Measurements from ENCODE around the gene NANOS2.

NANOS2 gene

DNA sequence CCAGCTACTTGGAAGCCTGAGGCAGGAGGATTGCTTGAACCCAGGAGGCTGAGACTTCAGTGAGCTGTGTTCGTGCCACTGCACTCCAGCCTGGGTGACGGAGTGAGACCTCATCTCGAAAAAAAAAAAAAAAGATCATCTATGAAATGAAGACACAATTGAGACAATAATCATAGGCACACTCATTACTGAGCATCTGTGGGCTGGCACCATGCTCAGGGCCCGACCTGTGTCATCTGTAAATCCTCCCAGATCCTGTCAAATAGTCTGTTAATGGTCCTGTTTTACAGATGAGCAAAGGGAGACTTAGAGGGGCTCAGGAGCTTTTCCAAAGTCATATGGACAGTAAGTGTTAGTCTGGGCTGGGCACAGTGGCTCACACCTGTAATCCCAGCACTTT, 4.1 kb upstream of the NANOS2 start:
- TF ChIP-seq CTCF (IDR thresholded peaks at IDR 0.05), result no peak
- Histone ChIP-seq H3K27me3 (peaks cover 60% of the 10 kb centered on the region), H3K36me3 (no peaks in the 10 kb centered on the region)

DNA sequence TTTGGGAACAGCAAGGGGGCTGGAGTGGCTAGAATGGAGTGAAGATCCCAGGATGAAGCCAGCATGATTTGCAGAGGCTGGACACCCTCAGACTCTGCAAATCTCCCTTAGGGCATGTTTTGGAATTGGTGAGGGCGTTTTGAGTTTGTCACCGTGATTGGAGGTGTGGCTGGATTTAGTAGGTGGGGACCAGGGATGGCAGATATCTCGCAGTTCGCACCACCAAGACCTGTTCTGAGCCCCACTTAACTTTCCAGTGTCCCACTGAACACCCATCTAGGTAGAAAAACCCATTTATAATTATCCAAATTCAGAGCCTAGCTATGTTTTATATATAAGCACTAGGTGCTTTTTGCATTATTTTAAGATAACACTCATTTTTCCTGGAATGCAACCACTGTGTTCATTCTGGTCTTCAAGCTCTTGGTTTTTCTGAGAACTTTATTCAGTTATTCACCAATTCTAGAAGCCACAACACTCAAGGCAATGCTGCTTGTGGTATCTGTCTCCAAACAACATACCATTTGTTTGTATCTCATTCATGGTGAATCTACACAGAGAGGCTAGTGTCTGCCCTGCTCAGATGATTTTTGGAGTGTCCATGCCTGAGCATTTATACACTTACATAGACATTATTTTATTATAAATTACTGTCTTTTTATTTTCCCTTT, 3.0 kb upstream of the NANOS2 start:
- no peak for TF ChIP-seq CTCF (IDR thresholded peaks at IDR 0.05)
- H3K9me3 ChIP-seq, result no peaks in the 10 kb centered on the region
- no peak overlapping the region for H3K4me3 ChIP-seq (ENCODE audit: low read depth in 1 of 2, low read length in 1 of 2)
- H3K27ac ChIP-seq, result no peak overlapping the region
- H3K36me3 ChIP-seq, result no peaks in the 10 kb centered on the region
- H3K4me1 ChIP-seq (ENCODE audit: control insufficient read depth in 1 of 2, insufficient read depth in 1 of 2, low read depth in 1 of 2, low read length in 1 of 2), result no peaks in the 10 kb centered on the region
- peaks cover 64% of the 10 kb centered on the region for H3K27me3 ChIP-seq

More for the DNA sequence above, 4.1 kb upstream of the NANOS2 start:
- no peaks in the 10 kb centered on the region for H3K9me3 ChIP-seq
- H3K4me3 ChIP-seq (ENCODE audit: low read depth in 1 of 2, low read length in 1 of 2), result no peak overlapping the region
- H3K4me1 ChIP-seq (ENCODE audit: control insufficient read depth in 1 of 2, insufficient read depth in 1 of 2, low read depth in 1 of 2, low read length in 1 of 2), result no peaks in the 10 kb centered on the region
- no peak overlapping the region for H3K27ac ChIP-seq

DNA sequence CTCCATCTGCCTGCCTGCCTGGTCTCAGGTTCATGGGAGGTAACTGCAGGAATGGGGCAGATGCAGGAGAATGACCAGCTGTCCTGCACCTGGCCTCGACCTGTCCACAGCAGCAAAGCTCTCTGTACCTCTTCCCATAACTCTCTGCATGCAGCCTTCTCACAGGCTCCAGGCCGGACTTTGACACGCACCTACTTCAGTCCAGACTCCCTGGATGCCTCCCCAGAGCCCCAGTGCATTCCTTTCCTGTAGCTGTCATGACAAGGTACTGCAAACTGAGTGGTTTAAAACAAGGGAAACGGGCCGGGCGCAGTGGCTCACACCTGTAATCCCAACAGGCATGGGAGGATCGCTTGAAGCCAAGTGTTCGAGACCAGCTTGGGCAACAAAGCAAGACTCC, 3.3 kb downstream of the NANOS2 start:
- Histone ChIP-seq H3K36me3 (no peaks in the 10 kb centered on the region), H3K27me3 (peaks cover 46% of the 10 kb centered on the region), H3K4me3 (ENCODE audit: low read depth in 1 of 2, low read length in 1 of 2) (no peak overlapping the region), H3K27ac (no peak overlapping the region), H3K4me1 (ENCODE audit: control insufficient read depth in 1 of 2, insufficient read depth in 1 of 2, low read depth in 1 of 2, low read length in 1 of 2) (no peaks in the 10 kb centered on the region), H3K9me3 (no peaks in the 10 kb centered on the region)
- TF ChIP-seq CTCF (IDR thresholded peaks at IDR 0.05), result no peak

DNA sequence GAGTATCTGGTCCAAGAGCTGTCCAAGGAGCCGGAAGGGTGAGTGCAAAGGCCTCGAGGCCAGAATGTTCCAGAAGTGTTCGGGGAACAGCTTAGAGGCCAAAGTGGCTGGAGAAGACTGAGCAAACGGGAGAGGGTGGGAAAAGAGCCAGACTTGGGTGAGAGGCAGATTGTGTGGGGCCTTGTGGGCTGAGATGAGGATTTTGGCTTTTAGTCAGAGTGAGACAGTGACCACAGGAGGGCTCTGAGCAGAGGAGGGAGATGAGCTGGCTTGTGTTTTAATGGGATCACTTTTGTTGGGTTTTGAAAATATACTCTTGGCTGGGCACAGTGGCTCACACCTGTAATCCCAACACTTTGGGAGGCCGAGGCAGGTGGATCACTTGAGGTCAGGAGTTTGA, 5.6 kb downstream of the NANOS2 start:
- H3K36me3 ChIP-seq, result no peaks in the 10 kb centered on the region
- no peaks in the 10 kb centered on the region for H3K4me1 ChIP-seq (ENCODE audit: control insufficient read depth in 1 of 2, insufficient read depth in 1 of 2, low read depth in 1 of 2, low read length in 1 of 2)
- no peaks in the 10 kb centered on the region for H3K9me3 ChIP-seq
- TF ChIP-seq CTCF (IDR thresholded peaks at IDR 0.05), result no peak
- no peak overlapping the region for H3K27ac ChIP-seq
- peaks cover 52% of the 10 kb centered on the region for H3K27me3 ChIP-seq
- H3K4me3 ChIP-seq (ENCODE audit: low read depth in 1 of 2, low read length in 1 of 2), result no peak overlapping the region

GRCh38 chr19:45906221-45906620, 8.4 kb downstream of the NANOS2 start:
- peaks cover 42% of the 10 kb centered on the region for H3K27me3 ChIP-seq
- H3K4me3 ChIP-seq (ENCODE audit: low read depth in 1 of 2, low read length in 1 of 2), result no peak overlapping the region
- TF ChIP-seq CTCF (IDR thresholded peaks at IDR 0.05), result no peak
- no peaks in the 10 kb centered on the region for H3K36me3 ChIP-seq
- H3K9me3 ChIP-seq, result no peaks in the 10 kb centered on the region
- H3K27ac ChIP-seq, result no peak overlapping the region
- peaks cover 15 to 19% of the 10 kb centered on the region in 2 experiments for H3K4me1 ChIP-seq (ENCODE audit: control insufficient read depth in 1 of 2, insufficient read depth in 1 of 2, low read depth in 1 of 2, low read length in 1 of 2)
